A549 (cell line): ENCODE data around the gene AP2B1. TPM values are rescaled to one million over a fixed set of nuclear protein-coding genes. Genes with fewer than 3 reads are reported as not detected.
A peak's percentile ranks its signal among the peaks of the same experiment; 100 is the strongest.

Experiments
- ATAC-seq, 2 experiments: fragments of 200-7000 bp in 1 of 2; fragments of >200 bp in 1 of 2; cut with Nextera tagmentation in 1 of 2; cut with Tn5 transposase in 1 of 2; 3 replicates each; pipeline versions ENCODE4 v1.8.0 to v1.9.1; 2018 to 2020; ENCODE audit warnings: mild to moderate bottlenecking in 1 of 2, moderate library complexity in 1 of 2
- CTCF ChIA-PET: fragments of 300-600 bp; sonication (Branson Sonifier 250); formaldehyde crosslinking; extraction: SDS; loops from one replicate; lab custom pipeline; 2021; ENCODE audit warnings: antibody characterized with exemption, inconsistent platforms; lab: Yijun Ruan, JAX
- POLR2A ChIA-PET: fragments of 350-600 bp; formaldehyde crosslinking; extraction: SDS; loops from one replicate; lab custom pipeline; 2021; ENCODE audit warnings: antibody characterized with exemption, inconsistent platforms; lab: Yijun Ruan, JAX
- DNase-seq, 2 experiments: peaks; one replicate each; pipeline versions ENCODE4 v3.0.0 to v3.0.0-alpha.2; 2011 to 2016; ENCODE audit warnings: low read depth in 1 of 2, low spot score in 1 of 2
- FAIRE-seq: peaks from 2 replicates; lab custom pipeline; 2011; peaks lifted over from hg19 to GRCh38; lab: Jason Lieb, UNC
- H3K27ac ChIP-seq, 2 experiments: fragments of >200 bp; sonication (Bioruptor Twin); formaldehyde crosslinking; 3 replicates each; pipeline ENCODE4 v1.5.1; 2016 to 2017
- H3K4me1 ChIP-seq: fragments of >200 bp; sonication (Bioruptor Twin); formaldehyde crosslinking; 3 replicates; pipeline ENCODE4 v1.6.1; 2016
- H3K4me2 ChIP-seq: fragments of >200 bp; sonication (Bioruptor Twin); formaldehyde crosslinking; 3 replicates; pipeline ENCODE4 v1.6.1; 2016
- H3K4me3 ChIP-seq: fragments of >200 bp; sonication (Bioruptor Twin); formaldehyde crosslinking; 3 replicates; pipeline ENCODE4 v1.5.1; 2016
- H3K9me3 ChIP-seq: fragments of >200 bp; sonication (Bioruptor Twin); formaldehyde crosslinking; 3 replicates; pipeline ENCODE4 v1.6.1; 2016
- EP300 ChIP-seq, 2 experiments: fragments of >200 bp; sonication (Bioruptor Twin); formaldehyde crosslinking; IDR thresholded peaks; 2 replicates in 1 of 2; 3 replicates in 1 of 2; pipeline ENCODE4 v1.6.1; 2016 to 2017
- FOXS1 ChIP-seq: fragments of 250-450 bp; sonication (Bioruptor Pico); IDR thresholded peaks from 2 replicates; pipeline ENCODE4 v1.5.0; 2020; ENCODE audit warnings: mild to moderate bottlenecking, moderate library complexity
- HOXB13 ChIP-seq: fragments of 250-450 bp; sonication (Bioruptor Pico); IDR thresholded peaks from 2 replicates; pipeline ENCODE4 v1.5.0; 2020; ENCODE audit warnings: low read depth, mild to moderate bottlenecking, moderate library complexity
- JUN ChIP-seq, 2 experiments: fragments of >200 bp; sonication (Bioruptor Twin); formaldehyde crosslinking; IDR thresholded peaks; 2 replicates in 1 of 2; 3 replicates in 1 of 2; pipeline ENCODE4 v1.6.1; 2016 to 2017
- KDM1A ChIP-seq: fragments of 200-600 bp; sonication (generic); IDR thresholded peaks from 2 replicates; pipeline ENCODE4 v1.6.1; 2016; ENCODE audit warnings: low read depth, mild to moderate bottlenecking
- MYC ChIP-seq: IDR thresholded peaks from 2 replicates; pipeline ENCODE4 v1.6.1; 2012; ENCODE audit warnings: mild to moderate bottlenecking, inconsistent platforms, low read length, improper control_type of control experiment, borderline replicate concordance
- PHF8 ChIP-seq: fragments of 200-600 bp; sonication (generic); IDR thresholded peaks from 2 replicates; pipeline ENCODE4 v1.6.1; 2016; ENCODE audit warnings: low read depth, mild to moderate bottlenecking, antibody characterized with exemption, moderate library complexity, borderline replicate concordance
- POLR2A ChIP-seq: IDR thresholded peaks from 2 replicates; pipeline ENCODE4 v1.6.1; 2012; ENCODE audit warnings: mild to moderate bottlenecking, low read length
- RAD21 ChIP-seq, 2 experiments: fragments of >200 bp in 1 of 2; sonication (Bioruptor Twin) in 1 of 2; formaldehyde crosslinking in 1 of 2; IDR thresholded peaks in 1 of 2; conservative IDR thresholded peaks in 1 of 2; 2 replicates in 1 of 2; 3 replicates in 1 of 2; pipeline ENCODE4 v1.6.1; 2012 to 2018; ENCODE audit warnings: inconsistent platforms in 1 of 2
- RARB ChIP-seq: fragments of 250-450 bp; sonication (Bioruptor Pico); IDR thresholded peaks from 2 replicates; pipeline ENCODE4 v1.8.0; 2021; ENCODE audit warnings: mild to moderate bottlenecking, moderate library complexity
- RFX5 ChIP-seq: fragments of 450-650 bp; IDR thresholded peaks from 2 replicates; pipeline ENCODE4 v1.7.1; 2014; ENCODE audit warnings: antibody characterized with exemption, mild to moderate bottlenecking, moderate library complexity
- SREBF2 ChIP-seq: fragments of 450-650 bp; IDR thresholded peaks from 2 replicates; pipeline ENCODE4 v1.6.1; 2014; ENCODE audit warnings: mild to moderate bottlenecking, moderate library complexity
- ZC3H11A ChIP-seq: fragments of 450-650 bp; IDR thresholded peaks from 2 replicates; pipeline ENCODE4 v1.6.1; 2014; ENCODE audit warnings: antibody characterized with exemption, mild to moderate bottlenecking
- WGBS: methylation state at CpG from one replicate; pipeline ENCODE4 v1.1.6; 2017; ENCODE audit errors: missing lambda C conversion rate; 5-methylcytosine and 5-hydroxymethylcytosine counted together
- polyA plus RNA-seq, 4 experiments: library from polyadenylated mRNA; depleted of rRNA in 3 of 4; stranded (reverse); fragments of >200 nt; fragmentation: RNase III in 1 of 4; extraction: RNeasy Plus Mini Kit Qiagen cat#74134 plus additional on column Dnase treatment in 1 of 4; gene quantifications; 2 replicates in 3 of 4; 3 replicates in 1 of 4; pipeline ENCODE4 v1.2.3, GENCODE V29; 2011 to 2017
- TF ChIP-seq, protein P1 (sequence below): fragments of 150-350 bp; IDR thresholded peaks from 2 replicates; pipeline ENCODE4 v1.6.1; 2014; ENCODE audit warnings: low read depth, mild to moderate bottlenecking, low read length
- TF ChIP-seq, protein P2 (sequence below): fragments of >200 bp; sonication (Bioruptor Twin); formaldehyde crosslinking; IDR thresholded peaks from 3 replicates; pipeline ENCODE4 v1.5.1; 2016
- TF ChIP-seq, protein P3 (sequence below): fragments of 450-650 bp; IDR thresholded peaks from 2 replicates; pipeline ENCODE4 v1.6.1; 2014; ENCODE audit warnings: antibody characterized with exemption
- TF ChIP-seq, protein P4 (sequence below): fragments of >200 bp; sonication (Bioruptor Twin); formaldehyde crosslinking; IDR thresholded peaks from 2 replicates; pipeline ENCODE4 v1.6.1; 2016

The AP2B1 gene
- polyA plus RNA-seq, 2 of the 4 experiments (the other 2 are of a cell fraction) = 110 to 278 TPM

DNA sequence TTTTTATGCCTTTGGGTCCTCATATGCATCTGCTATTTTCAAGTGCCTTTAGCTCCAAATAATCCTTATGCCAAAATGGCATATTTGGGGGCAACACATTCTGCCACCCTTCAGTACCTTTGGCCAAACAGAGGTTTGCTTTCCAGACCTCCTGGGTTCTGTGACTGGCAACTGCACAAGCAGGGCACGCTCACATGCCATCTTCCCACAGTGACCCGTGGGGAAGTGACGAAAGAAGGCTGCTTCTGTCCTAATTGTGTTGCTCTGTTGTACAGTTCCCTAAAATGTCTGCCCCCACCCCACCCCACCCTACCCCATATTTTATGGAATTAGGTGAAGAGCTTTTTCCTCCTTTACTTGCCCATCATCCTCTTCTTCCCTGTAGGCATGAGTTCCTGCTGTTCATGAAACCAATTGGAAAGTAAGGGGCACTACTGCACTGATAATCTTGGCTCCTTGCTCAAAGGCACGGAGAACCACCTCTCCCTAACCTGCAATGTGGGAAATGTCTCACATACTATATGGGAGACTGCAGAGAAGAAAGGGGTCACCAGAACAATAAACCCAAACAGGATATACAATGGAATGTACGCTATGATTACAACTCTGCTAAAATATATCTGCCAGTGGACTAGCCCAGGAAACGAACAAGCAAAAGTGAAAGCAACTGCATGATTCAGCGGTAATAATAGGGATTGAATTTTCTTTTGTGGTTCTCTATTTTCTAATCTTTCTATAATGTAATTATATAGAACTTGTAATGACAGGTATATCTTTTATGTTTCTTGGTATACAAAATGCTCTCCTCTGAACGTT lies 46.3 kb upstream of the AP2B1 start:
- 0 out of 3 replicates have a peak overlapping the region, but pooled peaks have one; percentile 5 for H3K4me3 ChIP-seq
- FAIRE-seq (peak; percentile 13), DNase-seq (no peak)

DNA sequence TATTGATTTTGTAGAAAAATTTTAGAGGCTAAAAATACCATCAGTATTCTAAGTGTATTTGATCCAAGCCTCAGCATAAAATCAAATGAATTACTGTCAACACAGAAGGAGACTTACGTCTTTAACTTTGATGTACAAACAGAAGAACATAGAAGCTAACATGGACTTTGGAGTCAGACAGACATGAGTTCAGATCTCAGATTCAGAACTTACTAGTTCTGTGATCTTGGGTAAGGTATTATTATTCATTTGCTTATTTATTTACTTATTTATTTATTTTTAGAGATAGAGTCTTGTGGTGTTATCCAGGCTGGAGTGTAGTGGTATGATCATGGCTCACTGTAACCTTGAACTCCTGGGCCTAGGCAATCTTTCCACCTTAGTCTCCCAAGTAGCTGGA lies 45.7 kb upstream of the AP2B1 start:
- peak; percentile 51 for FAIRE-seq

More for the DNA sequence above, 46.3 kb upstream of the AP2B1 start:
- no peak for TF ChIP-seq POLR2A
- no peak for TF ChIP-seq SREBF2
- TF ChIP-seq ZC3H11A = no peak
- TF ChIP-seq MYC = no peak
- no peak for TF ChIP-seq EP300 (IDR thresholded peaks at IDR 0.05)
- no peak for TF ChIP-seq JUN (IDR thresholded peaks at IDR 0.05)
- TF ChIP-seq, protein P1, sequence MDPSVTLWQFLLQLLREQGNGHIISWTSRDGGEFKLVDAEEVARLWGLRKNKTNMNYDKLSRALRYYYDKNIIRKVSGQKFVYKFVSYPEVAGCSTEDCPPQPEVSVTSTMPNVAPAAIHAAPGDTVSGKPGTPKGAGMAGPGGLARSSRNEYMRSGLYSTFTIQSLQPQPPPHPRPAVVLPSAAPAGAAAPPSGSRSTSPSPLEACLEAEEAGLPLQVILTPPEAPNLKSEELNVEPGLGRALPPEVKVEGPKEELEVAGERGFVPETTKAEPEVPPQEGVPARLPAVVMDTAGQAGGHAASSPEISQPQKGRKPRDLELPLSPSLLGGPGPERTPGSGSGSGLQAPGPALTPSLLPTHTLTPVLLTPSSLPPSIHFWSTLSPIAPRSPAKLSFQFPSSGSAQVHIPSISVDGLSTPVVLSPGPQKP = no peak
- no peak for TF ChIP-seq KDM1A
- TF ChIP-seq, protein P2, sequence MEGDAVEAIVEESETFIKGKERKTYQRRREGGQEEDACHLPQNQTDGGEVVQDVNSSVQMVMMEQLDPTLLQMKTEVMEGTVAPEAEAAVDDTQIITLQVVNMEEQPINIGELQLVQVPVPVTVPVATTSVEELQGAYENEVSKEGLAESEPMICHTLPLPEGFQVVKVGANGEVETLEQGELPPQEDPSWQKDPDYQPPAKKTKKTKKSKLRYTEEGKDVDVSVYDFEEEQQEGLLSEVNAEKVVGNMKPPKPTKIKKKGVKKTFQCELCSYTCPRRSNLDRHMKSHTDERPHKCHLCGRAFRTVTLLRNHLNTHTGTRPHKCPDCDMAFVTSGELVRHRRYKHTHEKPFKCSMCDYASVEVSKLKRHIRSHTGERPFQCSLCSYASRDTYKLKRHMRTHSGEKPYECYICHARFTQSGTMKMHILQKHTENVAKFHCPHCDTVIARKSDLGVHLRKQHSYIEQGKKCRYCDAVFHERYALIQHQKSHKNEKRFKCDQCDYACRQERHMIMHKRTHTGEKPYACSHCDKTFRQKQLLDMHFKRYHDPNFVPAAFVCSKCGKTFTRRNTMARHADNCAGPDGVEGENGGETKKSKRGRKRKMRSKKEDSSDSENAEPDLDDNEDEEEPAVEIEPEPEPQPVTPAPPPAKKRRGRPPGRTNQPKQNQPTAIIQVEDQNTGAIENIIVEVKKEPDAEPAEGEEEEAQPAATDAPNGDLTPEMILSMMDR = no peak
- no peak for TF ChIP-seq RFX5
- TF ChIP-seq, all 56 proteins: peak for 0
- ChIA-PET CTCF (interaction anchor here (1.0 to 15.4 kb wide), 13 partner anchors 7 to 1094 kb away, joined by 3 to 308 read pairs (median 7); partner anchors contain the start of gene UNC45B), POLR2A (interaction anchor here (0.9 kb wide), 1 partner anchor 410 kb away, joined by 4 read pairs; no protein-coding TSS in a partner anchor)
- peak overlapping the region; percentile 26 to 56; a peak in 5 of 6 replicates for H3K27ac ChIP-seq
- H3K4me2 ChIP-seq = peak overlapping the region; percentile 66
- no peaks in the 10 kb centered on the region for H3K9me3 ChIP-seq
- ATAC-seq = peak; percentile 25 to 42; a peak in 3 of 6 replicates
- 38% methylated on average over 8 of the region's 8 CpGs for WGBS
- H3K4me1 ChIP-seq = no peaks in the 10 kb centered on the region

DNA sequence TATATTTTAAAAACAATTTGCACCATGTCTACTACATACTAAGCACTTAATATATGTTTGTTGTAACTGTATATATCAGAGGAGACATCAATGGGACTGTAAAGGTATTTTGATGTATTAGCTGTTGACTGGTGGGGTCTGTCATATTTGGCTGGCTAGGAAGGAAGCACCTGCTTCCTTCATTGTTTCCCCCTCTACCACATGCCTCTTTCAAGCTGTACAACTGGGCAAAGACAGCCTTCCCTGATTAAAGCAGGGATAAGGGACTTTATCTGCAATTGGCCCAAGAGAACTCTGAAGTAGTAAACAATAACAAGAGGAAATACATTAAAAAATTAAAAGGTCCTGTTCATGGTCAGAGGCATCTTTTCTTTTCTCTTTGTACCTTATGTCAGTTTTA lies 44.1 kb upstream of the AP2B1 start:
- ChIA-PET CTCF (interaction anchor here (1.6 to 15.4 kb wide), 6 partner anchors 10 to 374 kb away, joined by 4 to 308 read pairs (median 16); no protein-coding TSS in a partner anchor), POLR2A (no interaction called here)
- no peak for DNase-seq
- no peak overlapping the region for H3K4me2 ChIP-seq
- ATAC-seq = no peak
- no peak overlapping the region for H3K4me3 ChIP-seq
- FAIRE-seq = no peak
- no peak overlapping the region for H3K27ac ChIP-seq
- H3K9me3 ChIP-seq = no peaks in the 10 kb centered on the region
- no peak for TF ChIP-seq FOXS1 (CRISPR knock-in tag)
- no peaks in the 10 kb centered on the region for H3K4me1 ChIP-seq

More for the DNA sequence above, 45.7 kb upstream of the AP2B1 start:
- POLR2A ChIA-PET = interaction anchor here (0.9 kb wide), 1 partner anchor 411 kb away, joined by 4 read pairs; no protein-coding TSS in a partner anchor
- 66% methylated on average over 1 of the region's 1 CpG for WGBS
- no peak for TF ChIP-seq HOXB13 (CRISPR knock-in tag)
- TF ChIP-seq RARB (CRISPR knock-in tag) = no peak
- TF ChIP-seq RAD21 (conservative IDR thresholded peaks at IDR 0.05 in 1 of 2, IDR thresholded peaks at IDR 0.05 in 1 of 2) = no peak
- TF ChIP-seq PHF8 = no peak
- TF ChIP-seq, all 56 proteins: peak for 0
- no peak overlapping the region for H3K4me3 ChIP-seq
- H3K4me2 ChIP-seq = peak overlapping the region; percentile 66
- CTCF ChIA-PET = interaction anchor here (0.9 to 15.4 kb wide), 11 partner anchors 8 to 1095 kb away, joined by 3 to 308 read pairs (median 4); no protein-coding TSS in a partner anchor
- ATAC-seq (no peak), DNase-seq (no peak)
- no peaks in the 10 kb centered on the region for H3K4me1 ChIP-seq
- H3K27ac ChIP-seq = no peak overlapping the region; a peak in 1 of 6 replicates
- no peaks in the 10 kb centered on the region for H3K9me3 ChIP-seq

DNA sequence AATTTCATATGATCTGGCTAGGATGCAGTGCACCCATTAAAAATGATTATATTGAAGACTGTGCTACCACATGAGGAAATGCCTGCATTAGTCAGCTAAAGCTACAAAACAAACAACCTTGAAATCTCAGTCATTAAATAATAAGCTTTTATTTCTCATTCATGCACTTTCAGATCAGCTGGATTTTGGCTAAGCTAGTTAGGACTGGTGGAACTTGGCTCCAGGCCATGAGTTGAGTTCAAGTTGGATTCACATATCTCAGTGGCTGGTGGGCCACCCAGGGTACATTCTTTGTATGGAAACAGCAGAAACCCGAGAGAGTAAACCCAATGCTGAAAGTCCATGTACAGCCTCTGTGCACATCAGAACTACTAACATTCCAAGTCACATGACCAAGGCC lies 43.3 kb upstream of the AP2B1 start:
- ChIA-PET CTCF (interaction anchor here (1.1 to 15.4 kb wide), 4 partner anchors 10 to 375 kb away, joined by 3 to 308 read pairs (median 22); no protein-coding TSS in a partner anchor), POLR2A (no interaction called here)
- H3K4me1 ChIP-seq = no peaks in the 10 kb centered on the region
- no peak overlapping the region for H3K27ac ChIP-seq
- H3K4me2 ChIP-seq = no peak overlapping the region
- no peak for FAIRE-seq
- H3K4me3 ChIP-seq = no peak overlapping the region
- H3K9me3 ChIP-seq = no peaks in the 10 kb centered on the region
- no peak for DNase-seq
- TF ChIP-seq, protein P3, sequence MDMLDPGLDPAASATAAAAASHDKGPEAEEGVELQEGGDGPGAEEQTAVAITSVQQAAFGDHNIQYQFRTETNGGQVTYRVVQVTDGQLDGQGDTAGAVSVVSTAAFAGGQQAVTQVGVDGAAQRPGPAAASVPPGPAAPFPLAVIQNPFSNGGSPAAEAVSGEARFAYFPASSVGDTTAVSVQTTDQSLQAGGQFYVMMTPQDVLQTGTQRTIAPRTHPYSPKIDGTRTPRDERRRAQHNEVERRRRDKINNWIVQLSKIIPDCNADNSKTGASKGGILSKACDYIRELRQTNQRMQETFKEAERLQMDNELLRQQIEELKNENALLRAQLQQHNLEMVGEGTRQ = 0 out of 2 replicates have a peak, but pooled peaks have one; percentile 11
- TF ChIP-seq, protein P4, sequence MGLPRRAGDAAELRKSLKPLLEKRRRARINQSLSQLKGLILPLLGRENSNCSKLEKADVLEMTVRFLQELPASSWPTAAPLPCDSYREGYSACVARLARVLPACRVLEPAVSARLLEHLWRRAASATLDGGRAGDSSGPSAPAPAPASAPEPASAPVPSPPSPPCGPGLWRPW = no peak
- WGBS = 36% methylated on average over 1 of the region's 1 CpG
- no peak for ATAC-seq
